Erythroblast (primary cell): Measurements from ENCODE around the gene DMKN.
"Not testable (repeated sequence)": the region's sequence is repeated elsewhere in the genome, so short reads cannot be mapped to it uniquely, and the experiment has no call there.

Experiments used
- DNase-seq, 2 experiments: peaks; one replicate each; lab custom pipeline; 2025; lab: John Stamatoyannopoulos, UW
- GATA1 ChIP-seq: IDR thresholded peaks from 2 replicates; pipeline ENCODE4 v1.6.1; 2011; ENCODE audit warnings: low read depth, mild to moderate bottlenecking, control low read depth, low read length, moderate library complexity
- POLR2A ChIP-seq: IDR thresholded peaks from 2 replicates; pipeline ENCODE4 v1.6.1; 2011; ENCODE audit warnings: mild to moderate bottlenecking, low read length

DMKN gene

DNA sequence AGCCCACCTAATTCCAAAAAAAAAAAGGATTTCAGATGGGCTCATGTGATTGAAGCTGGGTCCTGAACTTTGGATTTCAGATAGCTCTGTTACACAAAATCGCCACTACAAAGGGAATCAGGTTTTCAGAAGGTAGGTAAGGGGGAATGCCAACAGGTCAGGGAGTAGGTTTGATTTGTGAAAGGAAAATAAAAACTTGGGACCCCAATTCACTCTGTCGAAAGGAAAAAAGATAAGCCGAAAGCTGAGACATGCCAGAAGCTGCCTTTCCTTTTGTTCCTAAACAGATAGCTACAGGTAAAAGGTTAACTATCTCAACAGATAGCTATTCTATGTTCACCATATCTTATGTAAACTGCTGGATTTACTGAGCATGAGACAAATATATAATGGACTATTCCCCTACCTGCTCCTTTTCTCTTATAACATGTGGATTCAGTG, 27.2 kb downstream of the DMKN start:
- TF ChIP-seq GATA1 (no peak), POLR2A (no peak)
- no peak for DNase-seq

DNA sequence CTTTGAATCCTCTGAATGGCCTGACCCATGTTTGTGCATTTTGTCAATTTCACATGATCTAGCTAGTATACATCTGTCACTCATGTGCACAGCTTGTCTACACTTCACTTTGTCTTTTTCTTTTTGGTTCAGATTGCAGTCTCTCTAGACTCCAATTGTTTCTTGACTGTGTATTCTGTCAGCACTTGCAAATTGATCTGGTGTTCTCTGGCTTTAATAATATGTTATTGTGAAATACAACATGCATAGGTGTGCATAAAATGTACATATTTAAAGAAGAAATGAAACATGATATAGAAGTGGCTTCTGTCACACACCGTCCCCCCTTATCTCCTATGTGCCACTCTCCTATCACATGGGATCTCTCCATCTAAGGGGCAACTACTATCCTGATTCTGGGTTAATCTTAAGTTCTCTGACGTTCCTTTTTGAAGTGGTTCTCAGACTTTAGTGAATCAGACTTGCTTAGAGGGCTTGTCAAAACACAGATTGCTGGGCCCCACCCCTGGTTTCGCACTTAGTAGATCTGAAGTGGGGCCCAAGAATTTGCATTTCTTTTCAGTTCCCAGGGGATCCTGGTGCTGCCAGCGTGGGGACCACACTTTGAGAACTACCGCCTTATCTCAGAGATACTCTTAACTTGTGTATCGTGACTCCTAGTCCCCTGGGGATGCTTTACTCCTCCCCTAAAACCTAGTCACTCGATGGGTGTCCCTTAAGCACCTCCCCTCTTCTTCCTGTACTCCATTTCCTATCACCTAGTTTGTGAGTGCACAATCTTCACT, 29.0 kb downstream of the DMKN start:
- TF ChIP-seq GATA1 = no peak
- TF ChIP-seq POLR2A = no peak
- DNase-seq = no peak

DNA sequence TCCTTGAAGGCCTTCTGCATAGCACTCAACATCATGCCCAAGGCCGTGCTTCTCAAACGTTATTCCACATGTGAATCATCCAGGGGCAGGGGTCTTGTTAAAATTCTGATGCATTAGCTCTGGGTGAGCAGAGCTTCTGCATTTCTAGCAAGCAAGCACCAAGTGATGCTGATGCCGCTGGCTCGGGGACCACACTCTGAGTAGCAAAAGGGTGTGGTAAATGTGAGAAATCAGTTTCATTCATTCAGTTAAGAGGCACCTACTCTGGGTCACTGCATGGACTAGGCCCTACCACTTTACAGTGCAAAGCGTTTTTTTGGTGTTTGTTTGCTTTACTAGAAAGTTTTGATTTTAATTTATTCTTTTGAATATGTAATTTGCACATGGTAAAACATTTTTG, 30.4 kb downstream of the DMKN start:
- DNase-seq = no peak
- TF ChIP-seq GATA1 = no peak
- TF ChIP-seq POLR2A = no peak

DNA sequence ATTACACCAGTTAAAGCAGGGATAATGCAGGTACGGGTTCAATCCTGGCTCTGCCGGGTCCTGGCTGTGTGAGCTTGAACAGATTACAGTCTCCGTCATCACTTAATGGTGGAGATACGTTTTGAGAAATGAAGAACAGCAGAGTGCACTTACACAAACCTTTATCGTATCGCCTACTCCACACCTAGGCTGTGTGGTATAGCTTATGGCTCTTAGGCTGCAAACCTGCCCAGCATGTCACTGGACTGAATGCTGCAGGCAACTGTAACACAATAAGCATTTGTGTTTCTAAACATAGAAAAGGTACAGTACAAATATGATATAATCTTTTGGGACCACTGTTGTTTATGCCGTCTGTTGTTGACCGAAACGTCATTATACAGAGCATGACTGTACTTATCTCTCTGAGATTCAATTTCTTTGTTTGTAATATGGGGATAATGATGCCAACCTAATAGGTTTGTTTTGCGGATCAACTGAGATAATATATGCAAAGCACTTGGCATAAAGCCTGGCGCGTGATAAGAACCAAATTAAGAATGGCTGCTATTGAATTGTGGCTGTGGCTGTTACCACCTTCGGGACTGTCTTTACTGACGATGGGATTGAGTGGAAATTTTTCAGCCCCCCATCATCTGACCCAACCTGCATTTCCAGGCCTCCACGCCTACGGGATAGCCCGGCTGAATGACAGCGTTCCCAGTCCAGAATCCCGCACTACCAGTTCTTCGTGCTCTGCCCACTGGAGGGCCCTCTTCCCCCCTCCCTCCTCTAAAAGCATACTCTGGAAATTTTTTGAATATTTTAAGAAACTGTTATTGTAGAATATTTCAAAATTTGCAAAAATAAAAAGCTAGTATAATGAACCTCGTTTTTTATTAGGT, 34.4 kb downstream of the DMKN start:
- no peak for DNase-seq
- TF ChIP-seq POLR2A (no peak), GATA1 (no peak)

- no peak for DNase-seq
- TF ChIP-seq GATA1 (no peak), POLR2A (no peak)
These were observed 37.3 kb downstream of the DMKN start for GRCh38 chr19:35476149-35476548.

GRCh38 chr19:35474594-35474993, 38.9 kb downstream of the DMKN start:
- DNase-seq = not testable (repeated sequence)

GRCh38 chr19:35474104-35474503, 39.3 kb downstream of the DMKN start:
- no peak for DNase-seq
- TF ChIP-seq POLR2A = no peak
- no peak for TF ChIP-seq GATA1

- DNase-seq = no peak
These were observed 41.5 kb downstream of the DMKN start for GRCh38 chr19:35471946-35472345.

GRCh38 chr19:35471075-35471474, 42.4 kb downstream of the DMKN start:
- not testable (repeated sequence) for DNase-seq

More at GRCh38 chr19:35471946-35472345, 41.5 kb downstream of the DMKN start:
- TF ChIP-seq POLR2A (no peak), GATA1 (no peak)

GRCh38 chr19:35470128-35470527, 43.3 kb downstream of the DMKN start:
- TF ChIP-seq POLR2A (no peak), GATA1 (no peak)
- no peak for DNase-seq

GRCh38 chr19:35468637-35469036, 44.8 kb downstream of the DMKN start:
- peak; percentile 47 to 56 for DNase-seq
- TF ChIP-seq POLR2A (no peak), GATA1 (no peak)

- DNase-seq = no peak
- no peak for TF ChIP-seq POLR2A
- no peak for TF ChIP-seq GATA1
These were observed 47.2 kb downstream of the DMKN start for GRCh38 chr19:35466259-35466658.

DNA sequence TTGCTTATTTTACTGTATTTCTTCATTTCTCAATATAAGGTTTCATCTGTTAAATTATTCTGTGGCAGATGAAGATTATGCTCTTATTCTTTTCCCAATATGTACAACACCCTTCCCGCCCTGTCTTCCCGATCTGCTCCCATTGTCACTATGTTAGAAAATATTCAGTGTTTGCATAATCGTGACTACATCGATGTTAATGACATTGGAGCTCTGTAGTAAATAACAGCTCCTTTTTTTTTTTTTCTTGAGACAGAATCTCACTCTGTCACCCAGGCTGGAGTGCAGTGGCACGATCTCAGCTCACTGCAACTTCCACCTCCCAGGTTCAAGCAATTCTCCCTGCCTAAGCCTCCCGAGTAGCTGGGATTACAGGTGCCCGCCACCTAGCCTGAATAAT, 50.5 kb downstream of the DMKN start:
- DNase-seq = not testable (repeated sequence)

DNA sequence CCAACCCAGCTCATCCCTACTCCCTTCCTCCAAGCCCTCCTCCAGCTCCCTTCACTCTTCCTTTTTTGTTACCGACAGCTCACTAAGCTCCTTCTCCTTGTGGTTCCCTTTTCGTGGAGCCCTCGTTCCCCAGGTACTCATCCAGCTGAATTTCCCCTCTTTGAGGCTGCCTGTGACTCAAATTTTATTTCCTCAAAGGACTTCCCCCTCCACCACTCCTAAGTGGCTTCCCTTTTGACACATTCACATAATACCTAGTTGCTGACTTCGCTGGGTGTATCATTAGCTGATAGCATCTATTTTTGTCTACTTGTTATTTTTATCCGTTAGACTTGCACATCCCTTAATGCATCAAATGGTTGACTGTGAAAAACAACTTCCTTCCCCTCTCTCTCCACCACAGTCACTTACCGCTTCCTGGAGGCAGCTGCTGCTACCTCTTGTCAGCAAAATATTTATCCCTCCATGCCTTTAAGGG, 50.9 kb downstream of the DMKN start:
- TF ChIP-seq POLR2A = no peak
- no peak for TF ChIP-seq GATA1
- DNase-seq = no peak

- not testable (repeated sequence) for DNase-seq
These were observed 51.7 kb downstream of the DMKN start for GRCh38 chr19:35461788-35462187.
